ENCODE results near the gene OR56A3. TPM values are rescaled to one million over a fixed set of nuclear protein-coding genes. Genes with fewer than 3 reads are reported as not detected.

Gene OR56A3
- total RNA-seq, 1 experiment from 2014 or later = not detected

DNA sequence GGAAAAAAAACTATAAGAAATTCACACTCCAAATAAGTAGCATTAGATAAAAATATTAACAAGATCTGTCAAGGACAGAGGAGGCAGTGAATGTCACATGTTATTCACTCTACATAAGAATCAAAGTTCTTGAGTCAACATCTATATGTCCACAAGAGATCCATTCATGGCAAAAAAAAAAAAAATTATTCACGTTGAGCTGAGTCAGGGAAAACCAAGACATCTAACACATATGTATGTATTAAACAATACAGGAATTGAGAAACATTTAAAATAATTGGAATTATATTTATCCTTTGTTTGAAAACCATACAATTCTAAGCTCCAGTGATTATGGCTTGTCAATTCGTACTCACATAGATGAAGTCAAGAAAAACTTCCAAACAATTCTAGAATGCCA is 24.9 kb downstream of the OR56A3 start:
- no peaks in the 10 kb centered on the region for H3K36me3 ChIP-seq (ENCODE audit: control insufficient read depth, insufficient read depth, low read length)
- in situ Hi-C loops (cut with HindIII; ENCODE audit: low pct_unique_long_range_greater_than_20kb, low sequenced_read_pairs) = no loop called here
- ATAC-seq (no peak), DNase-seq (ENCODE audit: low read depth, low spot score) (no peak)
- no peak for TF ChIP-seq SIN3A (IDR thresholded peaks at IDR 0.05; ENCODE audit: borderline replicate concordance, insufficient read depth, low read depth, low read length)
- TF ChIP-seq POLR2AphosphoS5 (IDR thresholded peaks at IDR 0.05; ENCODE audit: low read depth, low read length) = no peak
- TF ChIP-seq, protein P1, sequence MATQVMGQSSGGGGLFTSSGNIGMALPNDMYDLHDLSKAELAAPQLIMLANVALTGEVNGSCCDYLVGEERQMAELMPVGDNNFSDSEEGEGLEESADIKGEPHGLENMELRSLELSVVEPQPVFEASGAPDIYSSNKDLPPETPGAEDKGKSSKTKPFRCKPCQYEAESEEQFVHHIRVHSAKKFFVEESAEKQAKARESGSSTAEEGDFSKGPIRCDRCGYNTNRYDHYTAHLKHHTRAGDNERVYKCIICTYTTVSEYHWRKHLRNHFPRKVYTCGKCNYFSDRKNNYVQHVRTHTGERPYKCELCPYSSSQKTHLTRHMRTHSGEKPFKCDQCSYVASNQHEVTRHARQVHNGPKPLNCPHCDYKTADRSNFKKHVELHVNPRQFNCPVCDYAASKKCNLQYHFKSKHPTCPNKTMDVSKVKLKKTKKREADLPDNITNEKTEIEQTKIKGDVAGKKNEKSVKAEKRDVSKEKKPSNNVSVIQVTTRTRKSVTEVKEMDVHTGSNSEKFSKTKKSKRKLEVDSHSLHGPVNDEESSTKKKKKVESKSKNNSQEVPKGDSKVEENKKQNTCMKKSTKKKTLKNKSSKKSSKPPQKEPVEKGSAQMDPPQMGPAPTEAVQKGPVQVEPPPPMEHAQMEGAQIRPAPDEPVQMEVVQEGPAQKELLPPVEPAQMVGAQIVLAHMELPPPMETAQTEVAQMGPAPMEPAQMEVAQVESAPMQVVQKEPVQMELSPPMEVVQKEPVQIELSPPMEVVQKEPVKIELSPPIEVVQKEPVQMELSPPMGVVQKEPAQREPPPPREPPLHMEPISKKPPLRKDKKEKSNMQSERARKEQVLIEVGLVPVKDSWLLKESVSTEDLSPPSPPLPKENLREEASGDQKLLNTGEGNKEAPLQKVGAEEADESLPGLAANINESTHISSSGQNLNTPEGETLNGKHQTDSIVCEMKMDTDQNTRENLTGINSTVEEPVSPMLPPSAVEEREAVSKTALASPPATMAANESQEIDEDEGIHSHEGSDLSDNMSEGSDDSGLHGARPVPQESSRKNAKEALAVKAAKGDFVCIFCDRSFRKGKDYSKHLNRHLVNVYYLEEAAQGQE (IDR thresholded peaks at IDR 0.05; ENCODE audit: insufficient read depth in 1 of 2, low read depth in 2 of 2, low read length in 1 of 2) = no peak
- TF ChIP-seq, protein P2, sequence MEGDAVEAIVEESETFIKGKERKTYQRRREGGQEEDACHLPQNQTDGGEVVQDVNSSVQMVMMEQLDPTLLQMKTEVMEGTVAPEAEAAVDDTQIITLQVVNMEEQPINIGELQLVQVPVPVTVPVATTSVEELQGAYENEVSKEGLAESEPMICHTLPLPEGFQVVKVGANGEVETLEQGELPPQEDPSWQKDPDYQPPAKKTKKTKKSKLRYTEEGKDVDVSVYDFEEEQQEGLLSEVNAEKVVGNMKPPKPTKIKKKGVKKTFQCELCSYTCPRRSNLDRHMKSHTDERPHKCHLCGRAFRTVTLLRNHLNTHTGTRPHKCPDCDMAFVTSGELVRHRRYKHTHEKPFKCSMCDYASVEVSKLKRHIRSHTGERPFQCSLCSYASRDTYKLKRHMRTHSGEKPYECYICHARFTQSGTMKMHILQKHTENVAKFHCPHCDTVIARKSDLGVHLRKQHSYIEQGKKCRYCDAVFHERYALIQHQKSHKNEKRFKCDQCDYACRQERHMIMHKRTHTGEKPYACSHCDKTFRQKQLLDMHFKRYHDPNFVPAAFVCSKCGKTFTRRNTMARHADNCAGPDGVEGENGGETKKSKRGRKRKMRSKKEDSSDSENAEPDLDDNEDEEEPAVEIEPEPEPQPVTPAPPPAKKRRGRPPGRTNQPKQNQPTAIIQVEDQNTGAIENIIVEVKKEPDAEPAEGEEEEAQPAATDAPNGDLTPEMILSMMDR (IDR thresholded peaks at IDR 0.05) = no peak
- no peaks in the 10 kb centered on the region for H3K27me3 ChIP-seq (ENCODE audit: control insufficient read depth, insufficient read depth, low read length)
- CTCF ChIA-PET = interaction anchor here (0.7 kb wide), 2 partner anchors 284 to 788 kb away, joined by 3 to 4 read pairs; no protein-coding TSS in a partner anchor
- 0 out of 2 replicates have a peak, but pooled peaks cover 2% of the 10 kb centered on the region for H3K9me3 ChIP-seq (ENCODE audit: control insufficient read depth, insufficient read depth, low read depth, low read length)
- no TSS peak for BruUV-seq (replicated peaks)
- no peak overlapping the region for H3K4me3 ChIP-seq (ENCODE audit: low read depth in 2 of 2, low read length in 2 of 2)
- intact Hi-C loops (cut with micrococcal nuclease; ENCODE audit: unreplicated experiment) = no loop called here
- no peak overlapping the region for H3K27ac ChIP-seq (ENCODE audit: low read length)
- H3K4me1 ChIP-seq (ENCODE audit: control insufficient read depth, insufficient read depth, low read length) = no peaks in the 10 kb centered on the region
- POLR2A ChIA-PET = no interaction called here

DNA sequence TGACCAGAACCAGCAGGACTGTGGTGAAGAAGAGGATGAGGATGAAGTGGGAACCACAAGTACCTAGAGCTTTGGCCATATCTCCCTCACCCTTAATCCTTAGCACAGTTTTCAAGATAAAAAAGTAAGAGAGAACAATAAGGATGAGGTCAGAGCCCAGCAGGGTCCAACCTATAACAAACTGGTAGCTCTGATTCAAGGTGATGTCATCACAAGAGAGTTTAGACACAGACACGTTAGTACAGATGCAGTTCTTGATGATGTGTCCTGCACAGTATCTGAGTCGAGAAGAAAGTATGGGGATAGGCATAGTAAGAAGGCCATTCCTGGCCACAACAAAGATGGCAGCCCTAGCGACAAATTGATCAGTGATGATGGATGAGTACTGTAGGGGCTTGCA is 25.7 kb downstream of the OR56A3 start:
- intact Hi-C loops (cut with micrococcal nuclease; ENCODE audit: unreplicated experiment) = no loop called here
- no peak for DNase-seq (ENCODE audit: low read depth, low spot score)

More for the DNA sequence above, 25.7 kb downstream of the OR56A3 start:
- no TSS peak for BruUV-seq (replicated peaks)
- Histone ChIP-seq H3K27ac (ENCODE audit: low read length) (no peak overlapping the region), H3K4me1 (ENCODE audit: control insufficient read depth, insufficient read depth, low read length) (no peaks in the 10 kb centered on the region), H3K9me3 (ENCODE audit: control insufficient read depth, insufficient read depth, low read depth, low read length) (0 out of 2 replicates have a peak, but pooled peaks cover 2% of the 10 kb centered on the region), H3K27me3 (ENCODE audit: control insufficient read depth, insufficient read depth, low read length) (no peaks in the 10 kb centered on the region), H3K36me3 (ENCODE audit: control insufficient read depth, insufficient read depth, low read length) (no peaks in the 10 kb centered on the region), H3K4me3 (ENCODE audit: low read depth in 2 of 2, low read length in 2 of 2) (no peak overlapping the region)
- ChIA-PET CTCF (no interaction called here), POLR2A (no interaction called here)
- in situ Hi-C loops (cut with HindIII; ENCODE audit: low pct_unique_long_range_greater_than_20kb, low sequenced_read_pairs) = no loop called here
- ATAC-seq = no peak
- TF ChIP-seq, protein P2 (IDR thresholded peaks at IDR 0.05) = no peak
- no peak for TF ChIP-seq SIN3A (IDR thresholded peaks at IDR 0.05; ENCODE audit: borderline replicate concordance, insufficient read depth, low read depth, low read length)
- no peak for TF ChIP-seq POLR2AphosphoS5 (IDR thresholded peaks at IDR 0.05; ENCODE audit: low read depth, low read length)
- TF ChIP-seq TCF7L2 (IDR thresholded peaks at IDR 0.05; ENCODE audit: low read depth, low read length) = no peak
- TF ChIP-seq, protein P1 (IDR thresholded peaks at IDR 0.05; ENCODE audit: insufficient read depth in 1 of 2, low read depth in 2 of 2, low read length in 1 of 2) = no peak

All from Panc1 (cell line).